H1 (cell line): ENCODE data around the gene EGFR. TPM values are rescaled to one million over a fixed set of nuclear protein-coding genes. Genes with fewer than 3 reads are reported as not detected.

Experiments used
- CTCF ChIA-PET: fragments of 300-600 bp; sonication (Branson Sonifier 250); formaldehyde crosslinking; loops from one replicate; lab custom pipeline; 2021; ENCODE audit not compliant: partially characterized antibody; lab: Charles Lee
- POLR2A ChIA-PET: fragments of 300-600 bp; sonication (Branson Sonifier 250); formaldehyde crosslinking; loops from one replicate; lab custom pipeline; 2021; ENCODE audit warnings: inconsistent platforms; ENCODE audit not compliant: partially characterized antibody; lab: Charles Lee
- DNase-seq, 2 experiments: peaks; one replicate each; pipeline versions ENCODE4 v3.0.0 to v3.0.0-alpha.2; 2010 to 2022; ENCODE audit warnings: low spot score in 2 of 2, low read depth in 1 of 2, mixed read lengths in 1 of 2
- FAIRE-seq: peaks from 2 replicates; lab custom pipeline; 2011; peaks lifted over from hg19 to GRCh38; lab: Jason Lieb, UNC
- H2AFZ ChIP-seq: 2 replicates; pipeline ENCODE4 v1.8.1; 2012; ENCODE audit warnings: low read length, inconsistent platforms
- H2AK5ac ChIP-seq: 2 replicates; pipeline ENCODE4 v1.6.1; 2013; ENCODE audit warnings: low read depth, low read length
- H2BK120ac ChIP-seq: replicated peaks from 2 replicates; pipeline ENCODE3; 2013; ENCODE audit warnings: low read depth, low read length, inconsistent platforms
- H2BK12ac ChIP-seq: 2 replicates; pipeline ENCODE4 v1.6.1; 2013; ENCODE audit warnings: low read depth, low read length
- H2BK15ac ChIP-seq: 2 replicates; pipeline ENCODE4 v1.6.1; 2013; ENCODE audit warnings: low read length
- H2BK20ac ChIP-seq: 2 replicates; pipeline ENCODE4 v1.6.1; 2013; ENCODE audit warnings: low read length
- H2BK5ac ChIP-seq: 2 replicates; pipeline ENCODE4 v1.6.1; 2013; ENCODE audit warnings: low read depth, low read length
- H3K14ac ChIP-seq: 2 replicates; pipeline ENCODE4 v1.6.1; 2013; ENCODE audit warnings: inconsistent platforms; ENCODE audit not compliant: insufficient read length
- H3K18ac ChIP-seq: 2 replicates; pipeline ENCODE4 v1.6.1; 2013; ENCODE audit warnings: low read length; ENCODE audit errors: extremely low read depth
- H3K23ac ChIP-seq: 2 replicates; pipeline ENCODE4 v1.6.1; 2013; ENCODE audit warnings: inconsistent platforms; ENCODE audit not compliant: insufficient read length
- H3K23me2 ChIP-seq: 2 replicates; pipeline ENCODE4 v1.6.1; 2013; ENCODE audit warnings: low read depth, low read length
- H3K27ac ChIP-seq: 2 replicates; pipeline ENCODE4 v1.6.1; 2011; ENCODE audit warnings: low read depth, low read length, inconsistent platforms
- H3K27me3 ChIP-seq, 4 experiments: replicated peaks in 1 of 4; 1 replicate in 1 of 4; 2 replicates in 3 of 4; pipeline versions ENCODE4 v1.6.1 to v1.8.1; 2011 to 2013; ENCODE audit warnings: low read length in 3 of 4, mild to moderate bottlenecking in 3 of 4, inconsistent platforms in 2 of 4, mixed read lengths in 2 of 4, moderate library complexity in 1 of 4; ENCODE audit not compliant: control insufficient read depth in 3 of 4, insufficient read depth in 3 of 4; ENCODE audit errors: extremely low read depth in 1 of 4
- H3K36me3 ChIP-seq, 4 experiments: 2 replicates each; pipeline versions ENCODE4 v1.6.1 to v1.8.1; 2011 to 2013; ENCODE audit warnings: mild to moderate bottlenecking in 4 of 4, low read length in 3 of 4, moderate library complexity in 2 of 4, control low read depth in 1 of 4, inconsistent platforms in 1 of 4; ENCODE audit not compliant: insufficient read depth in 4 of 4, control insufficient read depth in 2 of 4
- H3K4ac ChIP-seq: replicated peaks from 2 replicates; pipeline ENCODE3; 2013; ENCODE audit warnings: low read length, low read depth, mixed read lengths, inconsistent platforms; ENCODE audit not compliant: insufficient read length
- H3K4me1 ChIP-seq, 4 experiments: replicated peaks in 1 of 4; 1 replicate in 1 of 4; 2 replicates in 3 of 4; pipeline versions ENCODE4 v1.6.1 to v1.8.1; 2011 to 2013; ENCODE audit warnings: low read length in 3 of 4, inconsistent platforms in 2 of 4, mixed read lengths in 1 of 4; ENCODE audit not compliant: insufficient read depth in 4 of 4, control insufficient read depth in 3 of 4
- H3K4me2 ChIP-seq, 2 experiments: 2 replicates each; pipeline versions ENCODE4 v1.6.1 to v1.8.1; 2011 to 2013; ENCODE audit warnings: low read depth in 2 of 2, low read length in 2 of 2, control low read depth in 1 of 2, inconsistent platforms in 1 of 2, mild to moderate bottlenecking in 1 of 2; ENCODE audit not compliant: insufficient read depth in 1 of 2
- H3K4me3 ChIP-seq, 4 experiments: fragments of 200-600, 300-600 bp in 1 of 4; sonication (generic), shearing (Covaris generic), sonication (Bioruptor Twin) in 1 of 4; 2 replicates each; pipeline versions ENCODE4 v1.5.1 to v1.8.1; 2011 to 2016; ENCODE audit warnings: low read length in 4 of 4, low read depth in 3 of 4, control low read depth in 2 of 4, inconsistent platforms in 2 of 4, mild to moderate bottlenecking in 2 of 4, mixed read lengths in 1 of 4, moderate library complexity in 1 of 4; ENCODE audit not compliant: insufficient read depth in 2 of 4; ENCODE audit errors: extremely low read depth in 1 of 4
- H3K56ac ChIP-seq: replicated peaks from 2 replicates; pipeline ENCODE3; 2013; ENCODE audit warnings: low read depth, mild to moderate bottlenecking, mixed read lengths, low read length, inconsistent platforms; ENCODE audit not compliant: insufficient read length
- H3K79me1 ChIP-seq: 2 replicates; pipeline ENCODE4 v1.6.1; 2013; ENCODE audit warnings: low read depth, low read length, control low read depth
- H3K79me2 ChIP-seq, 2 experiments: 2 replicates each; pipeline versions ENCODE4 v1.6.1 to v1.8.1; 2012 to 2013; ENCODE audit warnings: low read length in 2 of 2, mild to moderate bottlenecking in 2 of 2, inconsistent platforms in 1 of 2; ENCODE audit not compliant: insufficient read depth in 2 of 2, control insufficient read depth in 1 of 2
- H3K9ac ChIP-seq, 4 experiments: replicated peaks in 1 of 4; 1 replicate in 1 of 4; 2 replicates in 3 of 4; pipeline versions ENCODE4 v1.6.1 to v1.8.1; 2011 to 2013; ENCODE audit warnings: low read depth in 3 of 4, low read length in 3 of 4, control low read depth in 2 of 4, mild to moderate bottlenecking in 2 of 4, moderate library complexity in 2 of 4, inconsistent platforms in 1 of 4; ENCODE audit errors: extremely low read depth in 1 of 4
- H3K9me3 ChIP-seq, 2 experiments: 2 replicates each; pipeline versions ENCODE4 v1.6.1 to v1.8.1; 2012 to 2013; ENCODE audit warnings: mild to moderate bottlenecking in 2 of 2, moderate library complexity in 2 of 2, control low read depth in 1 of 2, inconsistent platforms in 1 of 2, low read depth in 1 of 2, low read length in 1 of 2, mixed read lengths in 1 of 2; ENCODE audit not compliant: insufficient read depth in 2 of 2
- H4K20me1 ChIP-seq, 2 experiments: replicated peaks in 1 of 2; 2 replicates each; pipeline versions ENCODE3 to v1.8.1; 2011 to 2013; ENCODE audit warnings: inconsistent platforms in 2 of 2, low read length in 2 of 2, mild to moderate bottlenecking in 1 of 2; ENCODE audit not compliant: insufficient read depth in 2 of 2, control insufficient read depth in 1 of 2
- H4K5ac ChIP-seq: 2 replicates; pipeline ENCODE4 v1.6.1; 2013; ENCODE audit warnings: low read length, low read depth, mixed read lengths, inconsistent platforms; ENCODE audit not compliant: insufficient read length
- H4K8ac ChIP-seq: 2 replicates; pipeline ENCODE4 v1.8.0; 2013; ENCODE audit warnings: mild to moderate bottlenecking, moderate library complexity, low read length, inconsistent platforms; ENCODE audit not compliant: insufficient read depth; ENCODE audit errors: extremely low read depth
- H4K91ac ChIP-seq: replicated peaks from 2 replicates; pipeline ENCODE3; 2013; ENCODE audit warnings: low read length, mixed read lengths, inconsistent platforms; ENCODE audit not compliant: insufficient read length
- BRCA1 ChIP-seq: IDR thresholded peaks from 2 replicates; pipeline ENCODE4 v1.6.1; 2012; ENCODE audit warnings: low read depth, low read length, improper control_type of control experiment
- EP300 ChIP-seq, 2 experiments: IDR thresholded peaks; 1 replicate in 1 of 2; 2 replicates in 1 of 2; pipeline ENCODE4 v1.6.1; 2011 to 2012; ENCODE audit warnings: low read depth in 2 of 2, low read length in 2 of 2, mild to moderate bottlenecking in 2 of 2, borderline replicate concordance in 1 of 2, inconsistent platforms in 1 of 2, moderate library complexity in 1 of 2
- GABPA ChIP-seq: IDR thresholded peaks from 2 replicates; pipeline ENCODE4 v1.6.1; 2011; ENCODE audit warnings: mild to moderate bottlenecking, low read length, moderate library complexity, borderline replicate concordance; ENCODE audit not compliant: insufficient read depth
- JUND ChIP-seq: IDR thresholded peaks from 2 replicates; pipeline ENCODE4 v1.6.1; 2011; ENCODE audit warnings: mild to moderate bottlenecking, improper control_type of control experiment, low read length
- KDM1A ChIP-seq: fragments of 200-600, 300-600 bp; sonication (generic); IDR thresholded peaks from 2 replicates; pipeline ENCODE4 v1.7.1; 2016; ENCODE audit warnings: mild to moderate bottlenecking, low read length, borderline replicate concordance
- SAP30 ChIP-seq: fragments of 300-600 bp; sonication (generic); IDR thresholded peaks from 2 replicates; pipeline ENCODE4 v1.7.1; 2012; ENCODE audit warnings: low read length, moderate library complexity, mild to moderate bottlenecking, inconsistent platforms; ENCODE audit not compliant: insufficient read depth, insufficient replicate concordance
- SP1 ChIP-seq: IDR thresholded peaks from 2 replicates; pipeline ENCODE4 v1.6.1; 2011; ENCODE audit warnings: low read depth, low read length
- whole genome bisulfite sequencing, 2 experiments: shearing (Covaris generic) in 1 of 2; methylation state at CpG; one replicate each; pipeline versions ENCODE4 v1.1.6 to v1.1.7; 2013 to 2015; ENCODE audit warnings: low lambda C conversion rate in 2 of 2, mixed read lengths in 2 of 2, inconsistent platforms in 1 of 2, low coverage in 1 of 2, missing lambda C conversion rate in 1 of 2; ENCODE audit not compliant: insufficient replicate concordance in 2 of 2, insufficient coverage in 1 of 2, insufficient read length in 1 of 2; ENCODE audit errors: extremely low coverage in 1 of 2, missing lambda C conversion rate in 1 of 2; 5-methylcytosine and 5-hydroxymethylcytosine counted together
- polyA plus RNA-seq, 7 experiments: library from polyadenylated mRNA; depleted of rRNA in 3 of 7; stranded (reverse) in 5 of 7; unstranded in 2 of 7; fragments of >200 nt in 5 of 7; fragments of 200-250 nt in 2 of 7; gene quantifications; 1 replicate in 5 of 7; 2 replicates in 1 of 7; 4 replicates in 1 of 7; pipeline versions ENCODE4 v1.2.1 to v1.2.3, GENCODE V29; 2011 to 2013; ENCODE audit warnings: missing spikeins in 2 of 7, mixed read lengths in 2 of 7
- total RNA-seq: library from RNA; stranded (reverse); fragmentation: NEBNext Ultra II Directional; extraction: Animal tissue kit (Norgen Biotek cat#: 25700); gene quantifications from 2 replicates; pipeline ENCODE4 v1.2.1, GENCODE V29; 2021
- TF ChIP-seq, protein P1 (sequence below): IDR thresholded peaks from 2 replicates; pipeline ENCODE4 v1.6.1; 2012; ENCODE audit warnings: inconsistent platforms
- TF ChIP-seq, protein P2 (sequence below): IDR thresholded peaks from 2 replicates; pipeline ENCODE4 v1.6.1; 2011; ENCODE audit warnings: low read length, improper control_type of control experiment
- TF ChIP-seq, protein P3 (sequence below): IDR thresholded peaks from 2 replicates; pipeline ENCODE4 v1.6.1; 2012; ENCODE audit warnings: inconsistent platforms

Gene EGFR
- total and polyA plus RNA-seq, 2 of the 8 experiments (the other 6 are each of a cell fraction or from before 2014, with no cell fraction given): 1.9 to 5.8 TPM

DNA sequence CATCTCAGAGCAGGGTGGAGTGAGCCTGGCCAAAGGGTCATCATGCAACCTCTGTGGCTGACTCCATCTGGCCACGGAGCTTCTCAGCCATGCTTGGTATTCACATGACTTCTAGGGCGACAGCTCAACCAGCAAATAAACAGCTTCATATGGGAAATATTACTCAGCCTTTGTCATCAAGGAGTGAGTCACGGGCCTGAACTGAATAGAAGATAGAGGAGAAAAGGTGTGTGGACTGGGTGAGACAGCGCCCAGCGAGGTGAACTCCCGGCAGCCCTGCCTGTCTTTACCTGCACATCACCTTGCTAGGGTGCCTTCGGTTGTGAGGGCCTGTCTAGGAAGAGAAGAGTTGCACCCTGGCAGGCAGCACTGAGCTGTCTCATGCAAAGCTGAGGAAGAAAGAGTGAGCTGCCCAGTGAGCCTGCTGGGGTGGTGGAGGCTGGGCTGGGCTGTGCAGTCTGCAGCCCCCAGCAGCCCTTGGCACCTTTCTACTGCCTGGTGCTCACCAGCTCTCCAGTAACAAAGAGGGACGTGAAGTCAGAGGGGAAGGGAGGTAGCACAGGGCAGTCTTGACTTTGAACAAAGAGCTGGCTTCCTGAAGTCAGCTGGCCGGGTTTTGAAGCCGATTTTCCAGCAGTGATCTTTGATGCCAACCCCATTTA, 114.2 kb downstream of the EGFR start:
- Histone ChIP-seq H3K18ac (no peak overlapping the region), H3K27me3 (no peaks in the 10 kb centered on the region), H3K14ac (no peak overlapping the region), H3K23ac (no peak overlapping the region), H3K4me1 (peaks cover 0 to 6% (median under 1%) of the 10 kb centered on the region in 4 experiments; a peak in 4 of 7 replicates), H3K4me3 (no peak overlapping the region), H2BK5ac (no peak overlapping the region), H2BK120ac (no peak overlapping the region), H3K36me3 (no peaks in the 10 kb centered on the region), H4K91ac (peak overlapping the region; percentile 49), H3K27ac (no peak overlapping the region), H4K5ac (no peak overlapping the region), H2BK15ac (peak overlapping the region; percentile 54; the same call in 1 of the 2 replicates), H3K9ac (no peak overlapping the region), H3K4me2 (no peak overlapping the region), H3K56ac (no peak overlapping the region), H4K20me1 (no peaks in the 10 kb centered on the region), H3K79me2 (no peaks in the 10 kb centered on the region), H3K9me3 (no peaks in the 10 kb centered on the region), H3K4ac (no peak overlapping the region), H2BK20ac (no peak overlapping the region), H2AFZ (no peak overlapping the region), H4K8ac (no peak overlapping the region), H3K79me1 (no peaks in the 10 kb centered on the region), H2BK12ac (no peak overlapping the region), H2AK5ac (no peak overlapping the region), H3K23me2 (no peaks in the 10 kb centered on the region)
- DNase-seq (no peak), FAIRE-seq (no peak)
- ChIA-PET POLR2A (no interaction called here), CTCF (interaction anchor here (0.8 to 1.8 kb wide), 6 partner anchors 11 to 282 kb away, joined by 3 to 4 read pairs (median 3); no protein-coding TSS in a partner anchor)
- 91% methylated on average over 10 of the region's 10 CpGs; no CpG with 5 or more reads in 1 of the 2 experiments for WGBS, 2 experiments
- TF ChIP-seq, protein P1, sequence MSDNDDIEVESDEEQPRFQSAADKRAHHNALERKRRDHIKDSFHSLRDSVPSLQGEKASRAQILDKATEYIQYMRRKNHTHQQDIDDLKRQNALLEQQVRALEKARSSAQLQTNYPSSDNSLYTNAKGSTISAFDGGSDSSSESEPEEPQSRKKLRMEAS: no peak
- TF ChIP-seq, protein P2, sequence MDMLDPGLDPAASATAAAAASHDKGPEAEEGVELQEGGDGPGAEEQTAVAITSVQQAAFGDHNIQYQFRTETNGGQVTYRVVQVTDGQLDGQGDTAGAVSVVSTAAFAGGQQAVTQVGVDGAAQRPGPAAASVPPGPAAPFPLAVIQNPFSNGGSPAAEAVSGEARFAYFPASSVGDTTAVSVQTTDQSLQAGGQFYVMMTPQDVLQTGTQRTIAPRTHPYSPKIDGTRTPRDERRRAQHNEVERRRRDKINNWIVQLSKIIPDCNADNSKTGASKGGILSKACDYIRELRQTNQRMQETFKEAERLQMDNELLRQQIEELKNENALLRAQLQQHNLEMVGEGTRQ: no peak
- no peak for TF ChIP-seq JUND
- TF ChIP-seq GABPA: no peak
- TF ChIP-seq SP1: no peak
- no peak for TF ChIP-seq KDM1A
- TF ChIP-seq EP300 (IDR thresholded peaks at IDR 0.05; ENCODE audit: borderline replicate concordance in 1 of 2, low read depth in 2 of 2, low read length in 2 of 2): no peak
- TF ChIP-seq BRCA1: no peak
- no peak for TF ChIP-seq SAP30
- TF ChIP-seq, protein P3, sequence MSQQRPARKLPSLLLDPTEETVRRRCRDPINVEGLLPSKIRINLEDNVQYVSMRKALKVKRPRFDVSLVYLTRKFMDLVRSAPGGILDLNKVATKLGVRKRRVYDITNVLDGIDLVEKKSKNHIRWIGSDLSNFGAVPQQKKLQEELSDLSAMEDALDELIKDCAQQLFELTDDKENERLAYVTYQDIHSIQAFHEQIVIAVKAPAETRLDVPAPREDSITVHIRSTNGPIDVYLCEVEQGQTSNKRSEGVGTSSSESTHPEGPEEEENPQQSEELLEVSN: no peak
